ENCODE results near the gene ZDHHC14.

- no peak for TF ChIP-seq EZH2 (IDR thresholded peaks at IDR 0.05; ENCODE audit: low read length, unreplicated experiment)
- TF ChIP-seq CTCF (conservative IDR thresholded peaks at IDR 0.05; ENCODE audit: low read depth, low read length), result no peak
- TF ChIP-seq EZH2phosphoT487 (IDR thresholded peaks at IDR 0.05; ENCODE audit: borderline replicate concordance, low read length), result no peak
Measured at GRCh38 chr6:157604816-157605215, 223.8 kb downstream of the ZDHHC14 start.

Data from PC-3 (cell line).